H1 (cell line): ENCODE measurements around the gene NRIP2.

Source experiments
- EGR1 ChIP-seq: IDR thresholded peaks from 2 replicates; pipeline ENCODE4 v1.6.1; 2011; ENCODE audit warnings: low read depth, low read length, borderline replicate concordance
- EP300 ChIP-seq, 2 experiments: IDR thresholded peaks; 1 replicate in 1 of 2; 2 replicates in 1 of 2; pipeline ENCODE4 v1.6.1; 2011 to 2012; ENCODE audit warnings: low read depth in 2 of 2, low read length in 2 of 2, mild to moderate bottlenecking in 2 of 2, borderline replicate concordance in 1 of 2, inconsistent platforms in 1 of 2, moderate library complexity in 1 of 2
- EZH2 ChIP-seq: fragments of 200-600 bp; sonication (generic); IDR thresholded peaks from 2 replicates; pipeline ENCODE4 v1.7.1; 2012; ENCODE audit warnings: low read depth, mild to moderate bottlenecking, moderate library complexity, low read length, inconsistent platforms; ENCODE audit not compliant: severe bottlenecking
- KDM1A ChIP-seq: fragments of 200-600, 300-600 bp; sonication (generic); IDR thresholded peaks from 2 replicates; pipeline ENCODE4 v1.7.1; 2016; ENCODE audit warnings: mild to moderate bottlenecking, low read length, borderline replicate concordance
- KDM5A ChIP-seq: fragments of 200-600 bp; IDR thresholded peaks from 2 replicates; pipeline ENCODE4 v1.7.1; 2012; ENCODE audit warnings: mild to moderate bottlenecking, low read length, inconsistent platforms, mixed read lengths
- MAFK ChIP-seq: IDR thresholded peaks from 2 replicates; pipeline ENCODE4 v1.6.1; 2012; ENCODE audit warnings: low read depth, mild to moderate bottlenecking, improper control_type of control experiment, low read length
- POLR2AphosphoS5 ChIP-seq: IDR thresholded peaks from 2 replicates; pipeline ENCODE4 v1.6.1; 2011; ENCODE audit warnings: low read depth, low read length
- RAD21 ChIP-seq, 2 experiments: IDR thresholded peaks in 1 of 2; conservative IDR thresholded peaks in 1 of 2; 2 replicates each; pipeline ENCODE4 v1.6.1; 2011; ENCODE audit warnings: low read depth in 2 of 2, low read length in 2 of 2, improper control_type of control experiment in 1 of 2, inconsistent platforms in 1 of 2, mild to moderate bottlenecking in 1 of 2, moderate library complexity in 1 of 2
- SIX5 ChIP-seq: IDR thresholded peaks from 2 replicates; pipeline ENCODE4 v1.6.1; 2011; ENCODE audit warnings: mild to moderate bottlenecking, low read depth, low read length
- TEAD4 ChIP-seq: IDR thresholded peaks from 2 replicates; pipeline ENCODE4 v1.6.1; 2012; ENCODE audit warnings: low read depth, low read length, inconsistent platforms, mixed read lengths
- TF ChIP-seq, protein P1 (sequence below), 3 experiments: IDR thresholded peaks; 1 replicate in 2 of 3; 2 replicates in 1 of 3; pipeline versions ENCODE4 v1.5.1 to v1.6.1; 2011; ENCODE audit warnings: low read length in 3 of 3, mild to moderate bottlenecking in 3 of 3, inconsistent platforms in 2 of 3, low read depth in 1 of 3, moderate library complexity in 1 of 3; ENCODE audit not compliant: insufficient read depth in 1 of 3; ENCODE audit errors: control extremely low read depth in 1 of 3
- TF ChIP-seq, protein P2 (sequence below): IDR thresholded peaks from 2 replicates; pipeline ENCODE4 v1.6.1; 2012; ENCODE audit warnings: inconsistent platforms

DNA sequence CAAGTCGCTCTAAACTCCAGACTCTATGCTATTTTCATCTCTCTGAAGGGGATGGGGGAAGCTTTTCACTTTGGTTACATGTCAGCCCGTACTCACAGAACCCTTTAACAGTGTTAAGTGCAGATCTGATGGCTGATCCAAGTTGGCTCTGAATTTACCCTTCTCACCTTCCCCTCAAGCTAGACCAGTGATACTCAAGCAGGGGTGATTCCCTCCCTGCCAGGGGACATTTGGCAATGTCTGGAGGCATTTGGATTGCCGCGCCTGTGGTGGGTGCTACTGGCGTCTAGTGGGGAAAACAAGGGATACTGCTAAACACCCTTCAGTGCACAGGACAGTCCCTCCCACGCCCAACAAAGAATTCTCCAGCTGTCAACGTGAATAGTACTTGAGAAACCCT, 28.0 kb upstream of the NRIP2 start:
- TF ChIP-seq, protein P1, sequence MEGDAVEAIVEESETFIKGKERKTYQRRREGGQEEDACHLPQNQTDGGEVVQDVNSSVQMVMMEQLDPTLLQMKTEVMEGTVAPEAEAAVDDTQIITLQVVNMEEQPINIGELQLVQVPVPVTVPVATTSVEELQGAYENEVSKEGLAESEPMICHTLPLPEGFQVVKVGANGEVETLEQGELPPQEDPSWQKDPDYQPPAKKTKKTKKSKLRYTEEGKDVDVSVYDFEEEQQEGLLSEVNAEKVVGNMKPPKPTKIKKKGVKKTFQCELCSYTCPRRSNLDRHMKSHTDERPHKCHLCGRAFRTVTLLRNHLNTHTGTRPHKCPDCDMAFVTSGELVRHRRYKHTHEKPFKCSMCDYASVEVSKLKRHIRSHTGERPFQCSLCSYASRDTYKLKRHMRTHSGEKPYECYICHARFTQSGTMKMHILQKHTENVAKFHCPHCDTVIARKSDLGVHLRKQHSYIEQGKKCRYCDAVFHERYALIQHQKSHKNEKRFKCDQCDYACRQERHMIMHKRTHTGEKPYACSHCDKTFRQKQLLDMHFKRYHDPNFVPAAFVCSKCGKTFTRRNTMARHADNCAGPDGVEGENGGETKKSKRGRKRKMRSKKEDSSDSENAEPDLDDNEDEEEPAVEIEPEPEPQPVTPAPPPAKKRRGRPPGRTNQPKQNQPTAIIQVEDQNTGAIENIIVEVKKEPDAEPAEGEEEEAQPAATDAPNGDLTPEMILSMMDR (IDR thresholded peaks at IDR 0.05; ENCODE audit: control extremely low read depth in 1 of 3, insufficient read depth in 1 of 3, low read depth in 1 of 3, low read length in 3 of 3) = no peak
- TF ChIP-seq TEAD4 (no peak), EZH2 (no peak), SIX5 (no peak), POLR2AphosphoS5 (no peak), EGR1 (no peak), EP300 (IDR thresholded peaks at IDR 0.05; ENCODE audit: borderline replicate concordance in 1 of 2, low read depth in 2 of 2, low read length in 2 of 2) (no peak), KDM5A (no peak), MAFK (no peak), KDM1A (no peak), RAD21 (IDR thresholded peaks at IDR 0.05 in 1 of 2, conservative IDR thresholded peaks at IDR 0.05 in 1 of 2; ENCODE audit: low read depth in 2 of 2, low read length in 2 of 2) (no peak)
- TF ChIP-seq, protein P2, sequence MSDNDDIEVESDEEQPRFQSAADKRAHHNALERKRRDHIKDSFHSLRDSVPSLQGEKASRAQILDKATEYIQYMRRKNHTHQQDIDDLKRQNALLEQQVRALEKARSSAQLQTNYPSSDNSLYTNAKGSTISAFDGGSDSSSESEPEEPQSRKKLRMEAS = no peak
